GM19023 (cell line): ENCODE measurements around the gene TOMM7.
A peak's percentile ranks its signal among the peaks of the same experiment; 100 is the strongest.
"Not testable (repeated sequence)": the region's sequence is repeated elsewhere in the genome, so short reads cannot be mapped to it uniquely, and the experiment has no call there.

Source experiments
- ATAC-seq: cut with Tn5 transposase; IDR thresholded peaks from one replicate; pipeline ENCODE4 v1.9.1; 2021; ENCODE audit warnings: mild to moderate bottlenecking, moderate library complexity; ENCODE audit not compliant: unreplicated experiment

TOMM7 gene

GRCh38 chr7:22826593-22826992 is 3.9 kb upstream of the TOMM7 start:
- no peak for ATAC-seq

- no peak for ATAC-seq
Measured at GRCh38 chr7:22824760-22825159, 2.1 kb upstream of the TOMM7 start.

GRCh38 chr7:22823142-22823497 is 471 bp upstream of the TOMM7 start:
- peak; percentile 5 for ATAC-seq

- ATAC-seq = peak; percentile 10
Measured at GRCh38 chr7:22821702-22822485, 755 bp downstream of the TOMM7 start.

GRCh38 chr7:22819476-22819875 is 3.2 kb downstream of the TOMM7 start:
- no peak for ATAC-seq

- no peak for ATAC-seq
Measured at GRCh38 chr7:22814261-22815208, 8.1 kb downstream of the TOMM7 start.

- no peak for ATAC-seq
Measured at GRCh38 chr7:22812353-22812752, 10.3 kb downstream of the TOMM7 start.

- no peak for ATAC-seq
Measured at GRCh38 chr7:22811746-22812280, 10.8 kb downstream of the TOMM7 start.

- no peak for ATAC-seq
Measured at GRCh38 chr7:22810843-22811242, 11.8 kb downstream of the TOMM7 start.

GRCh38 chr7:22809902-22810642 is 12.6 kb downstream of the TOMM7 start:
- ATAC-seq = no peak

- ATAC-seq = no peak
Measured at GRCh38 chr7:22808140-22808539, 14.5 kb downstream of the TOMM7 start.

- no peak for ATAC-seq
Measured at GRCh38 chr7:22806752-22807151, 15.9 kb downstream of the TOMM7 start.

GRCh38 chr7:22805227-22805626 is 17.4 kb downstream of the TOMM7 start:
- ATAC-seq = no peak

GRCh38 chr7:22802831-22803230 is 19.8 kb downstream of the TOMM7 start:
- not testable (repeated sequence) for ATAC-seq

GRCh38 chr7:22802426-22802825 is 20.2 kb downstream of the TOMM7 start:
- no peak for ATAC-seq

GRCh38 chr7:22801912-22802311 is 20.7 kb downstream of the TOMM7 start:
- ATAC-seq = no peak

GRCh38 chr7:22799633-22800032 is 23.0 kb downstream of the TOMM7 start:
- ATAC-seq = no peak

GRCh38 chr7:22793593-22794462 is 28.8 kb downstream of the TOMM7 start:
- ATAC-seq = no peak

- no peak for ATAC-seq
Measured at GRCh38 chr7:22791204-22792158, 31.2 kb downstream of the TOMM7 start.
